ENCODE data around the gene CDH23.

Gene CDH23

DNA sequence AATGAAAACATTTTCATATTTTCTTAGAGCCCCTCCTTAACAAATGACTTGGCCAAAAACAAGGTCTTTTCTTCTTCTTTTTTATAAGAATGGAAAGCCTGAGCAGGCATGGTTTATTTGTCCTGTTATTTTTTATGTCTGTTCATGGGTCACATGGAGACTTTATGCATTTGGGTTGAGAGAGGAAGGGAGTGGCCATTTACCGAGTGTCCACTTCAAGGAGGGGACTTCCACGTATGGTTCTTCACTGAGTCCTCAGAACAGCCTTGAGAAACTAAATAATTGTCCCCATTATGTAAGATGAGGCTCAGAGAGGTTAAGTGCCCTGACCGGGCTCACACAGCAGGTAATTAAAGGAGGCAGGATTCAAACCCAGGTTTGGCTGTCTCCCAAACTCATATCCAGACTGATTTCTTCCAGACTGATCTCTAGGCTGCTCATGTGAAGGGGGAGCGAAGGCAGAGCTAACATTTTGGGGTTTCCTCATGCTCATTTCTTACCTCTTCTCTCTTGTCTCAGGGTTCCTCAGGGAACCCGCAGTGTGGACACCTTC is 82.2 kb downstream of the CDH23 start:
- H3K4me3 ChIP-seq (ENCODE audit: low read depth, low read length): no peak overlapping the region
- ChIA-PET POLR2A (no interaction called here), CTCF (no interaction called here)

DNA sequence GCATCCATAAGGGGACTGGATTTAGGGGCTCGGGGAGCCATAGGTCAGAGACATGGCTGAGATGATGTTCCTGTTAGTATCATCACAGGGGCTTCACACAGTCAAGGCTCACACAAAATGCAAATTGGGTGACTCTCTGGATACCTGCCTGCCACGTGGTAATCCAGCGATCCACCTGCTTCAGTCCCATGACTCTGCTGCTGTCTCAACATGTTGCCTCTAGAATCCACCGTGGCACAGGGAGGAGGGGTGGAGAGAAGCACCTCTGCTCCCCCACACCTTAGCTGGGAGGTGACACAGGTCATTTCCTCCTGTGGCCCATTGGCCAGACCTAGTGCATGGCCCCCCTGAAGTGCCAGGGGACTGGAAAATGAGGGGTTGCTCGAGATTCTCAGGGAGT is 83.1 kb downstream of the CDH23 start:
- DNase-seq (ENCODE audit: low read depth, low spot score): no peak
- TF ChIP-seq, protein P1, sequence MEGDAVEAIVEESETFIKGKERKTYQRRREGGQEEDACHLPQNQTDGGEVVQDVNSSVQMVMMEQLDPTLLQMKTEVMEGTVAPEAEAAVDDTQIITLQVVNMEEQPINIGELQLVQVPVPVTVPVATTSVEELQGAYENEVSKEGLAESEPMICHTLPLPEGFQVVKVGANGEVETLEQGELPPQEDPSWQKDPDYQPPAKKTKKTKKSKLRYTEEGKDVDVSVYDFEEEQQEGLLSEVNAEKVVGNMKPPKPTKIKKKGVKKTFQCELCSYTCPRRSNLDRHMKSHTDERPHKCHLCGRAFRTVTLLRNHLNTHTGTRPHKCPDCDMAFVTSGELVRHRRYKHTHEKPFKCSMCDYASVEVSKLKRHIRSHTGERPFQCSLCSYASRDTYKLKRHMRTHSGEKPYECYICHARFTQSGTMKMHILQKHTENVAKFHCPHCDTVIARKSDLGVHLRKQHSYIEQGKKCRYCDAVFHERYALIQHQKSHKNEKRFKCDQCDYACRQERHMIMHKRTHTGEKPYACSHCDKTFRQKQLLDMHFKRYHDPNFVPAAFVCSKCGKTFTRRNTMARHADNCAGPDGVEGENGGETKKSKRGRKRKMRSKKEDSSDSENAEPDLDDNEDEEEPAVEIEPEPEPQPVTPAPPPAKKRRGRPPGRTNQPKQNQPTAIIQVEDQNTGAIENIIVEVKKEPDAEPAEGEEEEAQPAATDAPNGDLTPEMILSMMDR (IDR thresholded peaks at IDR 0.05; ENCODE audit: insufficient read depth, low read length, missing control alignments): no peak
- CTCF ChIA-PET: no interaction called here
- no peak overlapping the region for H3K4me3 ChIP-seq (ENCODE audit: low read depth, low read length)
- POLR2A ChIA-PET: no interaction called here

More for the DNA sequence above, 82.2 kb downstream of the CDH23 start:
- no peak for DNase-seq (ENCODE audit: low read depth, low spot score)
- TF ChIP-seq, protein P1 (IDR thresholded peaks at IDR 0.05; ENCODE audit: insufficient read depth, low read length, missing control alignments): no peak

DNA sequence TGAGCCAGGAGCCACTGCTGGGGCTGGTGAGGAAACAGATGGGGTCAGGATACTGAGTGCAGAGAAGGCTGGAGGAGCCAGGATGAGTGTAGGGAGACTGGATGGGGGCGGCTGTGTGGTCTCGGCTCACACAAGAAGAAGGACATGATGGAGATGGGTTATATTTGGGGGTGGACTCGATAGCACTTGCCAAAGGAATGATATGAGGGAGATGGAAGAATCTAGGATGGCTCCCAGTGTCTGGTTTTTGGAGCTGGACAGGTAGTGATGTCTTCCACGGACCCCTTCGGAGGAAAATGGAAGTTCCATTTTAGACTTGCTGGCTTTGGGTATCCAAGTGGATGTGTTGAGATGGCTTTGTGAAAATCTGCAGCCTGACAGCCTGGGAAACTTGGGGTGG is 83.9 kb downstream of the CDH23 start:
- CTCF ChIA-PET: no interaction called here
- H3K4me3 ChIP-seq (ENCODE audit: low read depth, low read length): no peak overlapping the region
- POLR2A ChIA-PET: no interaction called here
- TF ChIP-seq, protein P1 (IDR thresholded peaks at IDR 0.05; ENCODE audit: insufficient read depth, low read length, missing control alignments): no peak
- no peak for DNase-seq (ENCODE audit: low read depth, low spot score)

DNA sequence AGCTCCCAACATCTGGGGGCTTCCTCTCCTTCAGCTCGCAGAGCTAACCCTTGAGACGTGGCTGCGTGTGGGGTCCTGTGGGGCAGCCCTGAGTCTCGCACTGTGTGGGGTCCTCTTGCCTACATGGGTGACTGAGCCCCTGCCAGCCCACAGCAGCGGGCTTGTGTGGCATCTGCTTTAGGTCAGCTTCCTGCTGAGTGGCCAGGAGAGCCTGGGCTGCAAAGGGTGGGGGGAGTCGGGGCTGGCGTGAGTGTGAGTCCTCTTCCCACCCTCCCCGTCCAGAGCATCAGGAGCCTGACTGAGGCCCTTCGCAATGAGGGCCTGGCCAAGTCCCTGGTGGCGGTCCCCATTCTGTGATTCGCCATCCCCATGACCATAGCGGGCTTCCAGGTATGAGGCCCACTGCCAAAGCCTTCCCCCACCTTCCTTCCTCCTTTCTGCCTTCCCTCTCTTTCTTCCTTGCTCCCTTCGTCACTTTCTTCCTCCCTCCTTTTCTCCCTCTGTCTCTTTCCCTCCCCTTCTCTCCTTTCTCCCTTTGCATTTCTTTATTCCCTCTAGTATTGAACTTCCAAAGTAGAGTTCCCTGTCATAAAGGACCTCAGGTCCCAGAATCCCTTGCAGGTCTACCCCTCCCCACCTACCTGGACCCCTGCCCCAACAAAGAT is 85.2 kb downstream of the CDH23 start:
- ChIA-PET POLR2A (no interaction called here), CTCF (no interaction called here)
- TF ChIP-seq, protein P1 (IDR thresholded peaks at IDR 0.05; ENCODE audit: insufficient read depth, low read length, missing control alignments): no peak
- no peak overlapping the region for H3K4me3 ChIP-seq (ENCODE audit: low read depth, low read length)
- DNase-seq (ENCODE audit: low read depth, low spot score): no peak

DNA sequence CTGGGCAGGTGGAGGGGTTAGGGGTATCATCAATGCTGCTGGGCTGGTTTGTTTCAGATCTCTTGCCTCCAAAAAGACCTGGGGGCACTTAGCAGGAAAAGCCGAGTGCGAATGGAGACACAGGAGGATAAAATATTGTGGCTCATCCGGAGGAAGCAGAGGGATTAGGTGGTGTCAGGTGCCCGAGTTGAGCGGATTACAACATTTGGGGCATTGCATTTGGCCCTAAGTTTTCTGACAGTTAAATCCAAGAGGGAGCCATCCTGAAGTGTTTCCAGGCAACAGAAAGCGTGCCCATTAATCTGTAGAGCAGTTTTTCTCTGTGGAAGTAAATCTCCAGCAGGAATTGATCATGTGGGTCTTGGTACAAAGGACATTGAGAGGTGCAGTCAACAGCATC is 85.9 kb downstream of the CDH23 start:
- CTCF ChIA-PET: no interaction called here
- POLR2A ChIA-PET: no interaction called here
- TF ChIP-seq, protein P1 (IDR thresholded peaks at IDR 0.05; ENCODE audit: insufficient read depth, low read length, missing control alignments): no peak
- no peak for DNase-seq (ENCODE audit: low read depth, low spot score)
- no peak overlapping the region for H3K4me3 ChIP-seq (ENCODE audit: low read depth, low read length)

DNA sequence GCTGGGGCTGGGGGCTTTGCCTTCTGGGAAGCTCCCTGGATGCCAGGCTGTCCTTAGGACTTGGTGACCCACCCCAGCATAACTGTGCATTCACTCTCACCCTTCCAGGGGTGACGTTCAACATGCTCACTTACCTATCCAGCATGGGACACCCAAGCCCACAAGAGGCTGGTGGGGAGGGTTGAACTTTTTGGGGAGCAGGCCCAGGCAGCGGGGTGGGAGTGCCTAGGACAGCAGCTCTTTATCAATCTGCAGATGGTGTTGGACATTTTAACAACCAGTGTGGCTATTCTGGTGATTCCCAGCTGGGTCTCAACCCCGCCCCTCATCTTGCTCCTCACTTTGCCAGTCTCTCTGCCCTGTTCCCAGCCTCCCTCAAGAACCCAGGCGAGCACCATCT is 86.4 kb downstream of the CDH23 start:
- no peak for DNase-seq (ENCODE audit: low read depth, low spot score)
- TF ChIP-seq, protein P1 (IDR thresholded peaks at IDR 0.05; ENCODE audit: insufficient read depth, low read length, missing control alignments): no peak
- POLR2A ChIA-PET: no interaction called here
- no peak overlapping the region for H3K4me3 ChIP-seq (ENCODE audit: low read depth, low read length)
- CTCF ChIA-PET: no interaction called here
